Thymus (tissue), 11 donors: Measurements from ENCODE around the gene PCDHA7. TPM values are rescaled to one million over a fixed set of nuclear protein-coding genes. Genes with fewer than 3 reads are reported as not detected.
"Not testable (repeated sequence)": the region's sequence is repeated elsewhere in the genome, so short reads cannot be mapped to it uniquely, and the experiment has no call there.

ENCODE experiments used
- DNase-seq, 9 donors: peaks; one replicate each; pipeline ENCODE4 v3.0.0-alpha.2; 2013; ENCODE audit warnings: low spot score in 9 of 9, low read depth in 6 of 9, missing footprints in 1 of 9
- H3K27ac ChIP-seq, 2 donors: one replicate each; pipeline ENCODE4 v1.5.1; 2013; ENCODE audit warnings: control low read depth in 1 of 2, low read depth in 1 of 2, low read length in 1 of 2, mild to moderate bottlenecking in 1 of 2, moderate library complexity in 1 of 2
- H3K27me3 ChIP-seq, 2 donors: one replicate each; pipeline ENCODE4 v1.5.1; 2013; ENCODE audit warnings: low read length in 1 of 2; ENCODE audit not compliant: control insufficient read depth in 2 of 2, insufficient read depth in 1 of 2
- H3K36me3 ChIP-seq, 2 donors: one replicate each; pipeline ENCODE4 v1.5.1; 2013; ENCODE audit warnings: low read length in 1 of 2, mild to moderate bottlenecking in 1 of 2, moderate library complexity in 1 of 2; ENCODE audit not compliant: control insufficient read depth in 2 of 2, insufficient read depth in 2 of 2
- H3K4me1 ChIP-seq, 2 donors: one replicate each; pipeline ENCODE4 v1.5.1; 2013; ENCODE audit warnings: low read length in 2 of 2; ENCODE audit not compliant: control insufficient read depth in 2 of 2, insufficient read depth in 2 of 2
- H3K4me3 ChIP-seq, 2 donors: one replicate each; pipeline ENCODE4 v1.5.1; 2013; ENCODE audit warnings: low read length in 2 of 2, control low read depth in 1 of 2, mild to moderate bottlenecking in 1 of 2
- H3K9me3 ChIP-seq, 2 donors: one replicate each; pipeline ENCODE4 v1.5.1; 2013; ENCODE audit warnings: low read length in 1 of 2, mild to moderate bottlenecking in 1 of 2; ENCODE audit not compliant: control insufficient read depth in 2 of 2, insufficient read depth in 1 of 2
- WGBS: extraction: QIAGEN DNeasy Blood & Tissue Kit; methylation state at CpG from one replicate; pipeline ENCODE4 v1.1.7; 2013; 5-methylcytosine and 5-hydroxymethylcytosine counted together
- polyA plus RNA-seq: library from polyadenylated mRNA; stranded (reverse); fragments of 200-250 nt; gene quantifications from one replicate; pipeline ENCODE4 v1.2.3, GENCODE V29; 2013
- total RNA-seq: library from RNA; stranded (reverse); fragments of 120-200 nt; gene quantifications from one replicate; pipeline ENCODE4 v1.2.4, GENCODE V29; 2013
- donor health status: healthy.

The PCDHA7 gene
- total and polyA plus RNA-seq, 2 donors, result under 0.01 to 0.02 TPM

- not testable (repeated sequence) for H3K4me1 ChIP-seq, H3K36me3 ChIP-seq, DNase-seq, H3K27ac ChIP-seq, H3K4me3 ChIP-seq, H3K27me3 ChIP-seq
- H3K9me3 ChIP-seq, result peaks cover 8 to 21% of the 10 kb centered on the region in 2 donors
- WGBS, result 64% methylated on average over 72 of the region's 72 CpGs
Measured at GRCh38 chr5:140796072-140796717, 37.9 kb upstream of the PCDHA7 start.

- Histone ChIP-seq H3K4me1 (no peaks in the 10 kb centered on the region), H3K36me3 (no peaks in the 10 kb centered on the region), H3K27ac (no peak overlapping the region), H3K4me3 (no peak overlapping the region), H3K9me3 (peaks cover 8 to 24% of the 10 kb centered on the region in 2 donors), H3K27me3 (peaks cover 0 to 6% of the 10 kb centered on the region in 2 donors)
- WGBS, result 63% methylated on average over 39 of the region's 39 CpGs
- no peak for DNase-seq
Measured at GRCh38 chr5:140796718-140797095, 37.4 kb upstream of the PCDHA7 start.

- Histone ChIP-seq H3K27me3 (peaks cover 0 to 9% of the 10 kb centered on the region in 2 donors), H3K4me1 (no peaks in the 10 kb centered on the region), H3K4me3 (no peak within 1 kb of the TSS), H3K9me3 (peaks cover 11 to 30% of the 10 kb centered on the region in 2 donors), H3K36me3 (no peaks in the 10 kb centered on the region), H3K27ac (no peak within 1 kb of the TSS)
- DNase-seq, result no peak
- 32% methylated on average over 29 of the region's 29 CpGs for WGBS
Measured at GRCh38 chr5:140800816-140801493, 33.1 kb upstream of the PCDHA7 start, which contains the start of gene PCDHA3. Gene PCDHA3, plus strand, starts transcription at chr5:140801057.

GRCh38 chr5:140801494-140801841 is 32.6 kb upstream of the PCDHA7 start:
- peaks cover 8 to 25% of the 10 kb centered on the region in 2 donors for H3K9me3 ChIP-seq
- H3K27me3 ChIP-seq, result peaks cover 0 to 9% of the 10 kb centered on the region in 2 donors
- H3K4me1 ChIP-seq, result no peaks in the 10 kb centered on the region
- no peak overlapping the region for H3K27ac ChIP-seq
- H3K36me3 ChIP-seq, result no peaks in the 10 kb centered on the region
- 22% methylated on average over 16 of the region's 16 CpGs for WGBS
- DNase-seq, result no peak
- H3K4me3 ChIP-seq, result no peak overlapping the region

- H3K4me3 ChIP-seq, DNase-seq, H3K4me1 ChIP-seq, H3K27me3 ChIP-seq, H3K27ac ChIP-seq, H3K36me3 ChIP-seq: not testable (repeated sequence)
- peaks cover 5 to 22% of the 10 kb centered on the region in 2 donors for H3K9me3 ChIP-seq
- WGBS, result 64% methylated on average over 45 of the region's 45 CpGs
Measured at GRCh38 chr5:140802381-140802780, 31.7 kb upstream of the PCDHA7 start.

GRCh38 chr5:140802781-140803271 is 31.2 kb upstream of the PCDHA7 start:
- Histone ChIP-seq H3K4me3 (no peak overlapping the region), H3K4me1 (no peaks in the 10 kb centered on the region), H3K27ac (no peak overlapping the region), H3K9me3 (peaks cover 5 to 26% of the 10 kb centered on the region in 2 donors), H3K36me3 (no peaks in the 10 kb centered on the region), H3K27me3 (peaks cover 0 to 9% of the 10 kb centered on the region in 2 donors)
- DNase-seq, result no peak
- 58% methylated on average over 53 of the region's 53 CpGs for WGBS

GRCh38 chr5:140806834-140807775 is 27.0 kb upstream of the PCDHA7 start, which contains the start of gene PCDHA4:
Gene PCDHA4, plus strand, starts transcription at chr5:140807068.
- H3K9me3 ChIP-seq, result peaks cover 5 to 34% of the 10 kb centered on the region in 2 donors
- no peak within 1 kb of the TSS for H3K4me3 ChIP-seq
- no peaks in the 10 kb centered on the region for H3K4me1 ChIP-seq
- no peaks in the 10 kb centered on the region for H3K36me3 ChIP-seq
- 27% methylated on average over 36 of the region's 47 CpGs for WGBS
- no peak for DNase-seq
- peaks cover 0 to 9% of the 10 kb centered on the region in 2 donors for H3K27me3 ChIP-seq
- no peak within 1 kb of the TSS for H3K27ac ChIP-seq

GRCh38 chr5:140808241-140808888 is 25.7 kb upstream of the PCDHA7 start:
- DNase-seq, H3K27ac ChIP-seq, H3K36me3 ChIP-seq, H3K4me1 ChIP-seq, H3K27me3 ChIP-seq, H3K4me3 ChIP-seq: not testable (repeated sequence)
- 74% methylated on average over 62 of the region's 62 CpGs for WGBS
- H3K9me3 ChIP-seq, result peaks cover 0 to 22% of the 10 kb centered on the region in 2 donors
